Progenitor cell of endocrine pancreas (in vitro differentiated cells): Measurements from ENCODE around the gene FLNA. TPM values are rescaled to one million over a fixed set of nuclear protein-coding genes. Genes with fewer than 3 reads are reported as not detected.

Experiments used
- DNase-seq: peaks from one replicate; pipeline ENCODE4 v3.0.0; 2021; ENCODE audit warnings: low spot score; ENCODE audit not compliant: unreplicated experiment
- H3K27ac Mint-ChIP-seq: 2 replicates; pipeline ENCODE4 v1.8.0; 2021; ENCODE audit warnings: mild to moderate bottlenecking, moderate library complexity, mixed read lengths
- H3K27me3 Mint-ChIP-seq: 2 replicates; pipeline ENCODE4 v1.8.0; 2021; ENCODE audit warnings: mixed read lengths
- H3K36me3 Mint-ChIP-seq: 2 replicates; pipeline ENCODE4 v1.8.0; 2022; ENCODE audit warnings: mixed read lengths; ENCODE audit not compliant: insufficient read depth
- H3K4me1 Mint-ChIP-seq: 2 replicates; pipeline ENCODE4 v1.8.0; 2021; ENCODE audit warnings: low read depth, mixed read lengths
- H3K4me3 Mint-ChIP-seq: 2 replicates; pipeline ENCODE4 v1.8.0; 2021; ENCODE audit warnings: low read depth, mild to moderate bottlenecking, moderate library complexity, mixed read lengths
- H3K9me3 Mint-ChIP-seq: 2 replicates; pipeline ENCODE4 v1.8.0; 2021; ENCODE audit warnings: low read depth, mixed read lengths
- total RNA-seq: library from RNA; stranded (reverse); gene quantifications from 2 replicates; pipeline ENCODE4 v1.2.1, GENCODE V29; 2021
- TF ChIP-seq, protein P1 (sequence below): fragments of 200-600 bp; sonication (generic); IDR thresholded peaks from one replicate; pipeline ENCODE4 v1.5.0; 2021; ENCODE audit warnings: antibody characterized with exemption, mild to moderate bottlenecking; ENCODE audit not compliant: unreplicated experiment

Gene FLNA
- total RNA-seq, 1 donor from 2014 or later, result 777 TPM

DNA sequence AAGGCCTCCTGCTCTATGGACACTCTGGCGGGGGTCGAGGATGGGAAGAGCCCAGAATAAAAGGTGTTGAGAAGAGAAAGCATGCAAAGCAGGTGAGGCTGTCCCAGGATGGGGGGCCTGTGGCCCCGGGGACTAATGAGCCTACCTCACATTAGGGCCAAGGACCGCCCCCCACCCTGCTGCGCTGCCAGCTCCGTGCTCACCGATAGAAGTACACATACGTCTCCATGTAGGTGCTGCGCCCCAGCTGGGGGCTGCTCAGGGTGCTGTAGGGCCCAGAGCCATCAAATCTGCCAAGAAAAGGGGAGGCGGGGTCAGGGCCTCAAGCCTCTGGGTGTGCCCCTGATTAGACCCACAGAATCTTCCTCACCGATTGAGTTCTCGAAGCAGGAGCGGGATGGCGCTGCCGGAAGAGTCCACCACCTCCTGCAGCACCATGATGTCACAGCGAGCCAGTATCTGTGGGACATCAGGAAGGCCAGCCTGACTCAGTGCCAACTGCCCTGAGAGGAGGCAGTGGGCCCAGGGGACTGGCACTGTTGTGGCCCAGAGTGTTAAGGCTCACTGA is 30.3 kb upstream of the FLNA start:
- Mint-ChIP-seq H3K4me1 (peaks cover 10% of the 10 kb centered on the region), H3K9me3 (peaks cover 6% of the 10 kb centered on the region), H3K36me3 (peaks cover 5% of the 10 kb centered on the region), H3K27me3 (no peaks in the 10 kb centered on the region), H3K4me3 (no peak overlapping the region), H3K27ac (no peak overlapping the region)
- TF ChIP-seq, protein P1, sequence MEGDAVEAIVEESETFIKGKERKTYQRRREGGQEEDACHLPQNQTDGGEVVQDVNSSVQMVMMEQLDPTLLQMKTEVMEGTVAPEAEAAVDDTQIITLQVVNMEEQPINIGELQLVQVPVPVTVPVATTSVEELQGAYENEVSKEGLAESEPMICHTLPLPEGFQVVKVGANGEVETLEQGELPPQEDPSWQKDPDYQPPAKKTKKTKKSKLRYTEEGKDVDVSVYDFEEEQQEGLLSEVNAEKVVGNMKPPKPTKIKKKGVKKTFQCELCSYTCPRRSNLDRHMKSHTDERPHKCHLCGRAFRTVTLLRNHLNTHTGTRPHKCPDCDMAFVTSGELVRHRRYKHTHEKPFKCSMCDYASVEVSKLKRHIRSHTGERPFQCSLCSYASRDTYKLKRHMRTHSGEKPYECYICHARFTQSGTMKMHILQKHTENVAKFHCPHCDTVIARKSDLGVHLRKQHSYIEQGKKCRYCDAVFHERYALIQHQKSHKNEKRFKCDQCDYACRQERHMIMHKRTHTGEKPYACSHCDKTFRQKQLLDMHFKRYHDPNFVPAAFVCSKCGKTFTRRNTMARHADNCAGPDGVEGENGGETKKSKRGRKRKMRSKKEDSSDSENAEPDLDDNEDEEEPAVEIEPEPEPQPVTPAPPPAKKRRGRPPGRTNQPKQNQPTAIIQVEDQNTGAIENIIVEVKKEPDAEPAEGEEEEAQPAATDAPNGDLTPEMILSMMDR, result no peak
- DNase-seq, result no peak

- Mint-ChIP-seq H3K9me3 (peaks cover 11% of the 10 kb centered on the region), H3K36me3 (peaks cover 14% of the 10 kb centered on the region), H3K27ac (no peak overlapping the region), H3K4me1 (peaks cover 10% of the 10 kb centered on the region), H3K27me3 (no peaks in the 10 kb centered on the region), H3K4me3 (no peak overlapping the region)
- no peak for DNase-seq
- TF ChIP-seq, protein P1, result no peak
These were observed 29.4 kb upstream of the FLNA start for GRCh38 chrX:154403858-154404257.

- H3K4me3 Mint-ChIP-seq, result no peak overlapping the region
- H3K27me3 Mint-ChIP-seq, result no peaks in the 10 kb centered on the region
- H3K36me3 Mint-ChIP-seq, result peaks cover 15% of the 10 kb centered on the region
- H3K27ac Mint-ChIP-seq, result peak overlapping the region; percentile 45
- TF ChIP-seq, protein P1, result no peak
- H3K9me3 Mint-ChIP-seq, result peaks cover 11% of the 10 kb centered on the region
- peaks cover 9% of the 10 kb centered on the region for H3K4me1 Mint-ChIP-seq
- no peak for DNase-seq
These were observed 28.8 kb upstream of the FLNA start for GRCh38 chrX:154403192-154403591.

- Mint-ChIP-seq H3K9me3 (peaks cover 11% of the 10 kb centered on the region), H3K4me3 (no peak overlapping the region), H3K4me1 (peaks cover 9% of the 10 kb centered on the region), H3K27ac (peak overlapping the region; percentile 17), H3K27me3 (no peaks in the 10 kb centered on the region), H3K36me3 (peaks cover 15% of the 10 kb centered on the region)
- no peak for DNase-seq
- TF ChIP-seq, protein P1, result no peak
These were observed 28.2 kb upstream of the FLNA start for GRCh38 chrX:154402622-154403127.

DNA sequence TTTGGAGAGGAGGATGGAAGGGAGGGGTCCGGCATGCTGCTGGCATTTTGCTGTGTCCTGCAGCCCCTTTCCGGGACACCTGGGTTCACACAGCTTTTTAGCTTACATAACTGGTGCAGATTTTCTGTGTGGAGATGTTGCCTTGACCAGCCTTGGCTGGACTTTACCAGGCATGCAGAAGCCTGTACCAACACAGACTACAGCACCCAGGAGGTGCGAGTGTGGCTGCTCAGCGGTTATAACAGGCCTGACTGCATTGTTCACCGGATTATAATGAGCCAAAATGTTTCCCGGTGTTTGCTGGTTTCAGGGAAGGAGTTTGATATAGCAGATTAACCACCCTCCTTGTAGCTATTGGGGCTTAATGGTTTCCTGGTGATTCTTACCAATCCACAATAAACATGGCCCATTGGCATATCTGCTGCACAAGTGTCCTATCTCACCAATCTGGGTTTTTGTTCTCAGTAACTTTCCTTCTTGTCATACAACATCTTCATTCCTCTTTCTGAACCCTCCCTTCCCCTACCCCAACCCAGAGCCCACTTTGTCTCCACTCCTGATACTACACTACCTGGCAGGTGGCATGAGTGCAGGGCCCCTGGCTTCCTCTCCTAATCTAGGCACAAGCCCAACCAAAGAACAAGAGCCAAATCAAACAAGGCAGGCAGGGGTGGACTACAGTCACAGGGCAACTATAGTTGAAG is 27.6 kb upstream of the FLNA start:
- peaks cover 15% of the 10 kb centered on the region for H3K36me3 Mint-ChIP-seq
- H3K9me3 Mint-ChIP-seq, result peaks cover 11% of the 10 kb centered on the region
- TF ChIP-seq, protein P1, result no peak
- H3K27ac Mint-ChIP-seq, result peak overlapping the region; percentile 17
- H3K4me1 Mint-ChIP-seq, result peaks cover 9% of the 10 kb centered on the region
- no peak overlapping the region for H3K4me3 Mint-ChIP-seq
- no peak for DNase-seq
- H3K27me3 Mint-ChIP-seq, result no peaks in the 10 kb centered on the region
